ENCODE results near the gene ATOH8. TPM values are rescaled to one million over a fixed set of nuclear protein-coding genes. Genes with fewer than 3 reads are reported as not detected.

Gene ATOH8
- total and polyA plus RNA-seq, 8 donors: 1.7 to 13.9 (median 3.5) TPM

DNA sequence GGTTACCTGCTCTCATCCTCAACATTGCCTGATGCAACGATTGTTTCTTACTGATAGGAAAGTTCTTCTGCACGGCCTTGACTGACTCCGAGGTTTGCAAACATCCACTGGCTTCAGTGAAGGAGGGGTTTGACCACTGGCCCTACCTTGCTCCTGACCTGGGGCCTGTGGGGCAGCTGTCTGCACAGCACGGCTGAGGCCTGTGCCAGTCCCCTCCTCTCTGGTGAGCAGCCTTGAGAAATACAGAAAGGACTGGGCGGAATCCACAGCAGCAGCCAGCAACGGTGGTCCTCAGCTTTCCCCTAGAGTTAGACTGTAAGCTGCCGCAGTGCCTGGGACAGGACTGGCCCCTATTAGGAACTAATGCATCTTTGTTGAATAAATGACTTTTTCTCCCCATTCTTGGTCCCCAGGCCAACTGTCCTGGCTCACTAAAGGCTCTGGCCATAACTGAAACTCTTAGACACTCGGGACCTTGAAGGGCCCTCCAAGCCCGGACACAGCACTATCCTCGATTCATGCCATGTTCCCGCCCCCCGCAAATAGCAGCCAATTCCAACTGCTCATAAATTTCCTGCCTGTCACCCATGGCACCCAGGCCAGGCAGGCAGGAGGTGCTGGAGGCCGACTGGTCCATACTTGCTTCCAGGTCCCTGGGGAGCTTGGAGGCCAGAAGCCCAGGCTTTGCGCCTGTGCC is 26.7 kb downstream of the ATOH8 start:
- intact Hi-C loops (cut with DNase I): no loop called here
- no peak overlapping the region for H3K27ac ChIP-seq
- ATAC-seq: peak in 1 of 4 donors; percentile 29

DNA sequence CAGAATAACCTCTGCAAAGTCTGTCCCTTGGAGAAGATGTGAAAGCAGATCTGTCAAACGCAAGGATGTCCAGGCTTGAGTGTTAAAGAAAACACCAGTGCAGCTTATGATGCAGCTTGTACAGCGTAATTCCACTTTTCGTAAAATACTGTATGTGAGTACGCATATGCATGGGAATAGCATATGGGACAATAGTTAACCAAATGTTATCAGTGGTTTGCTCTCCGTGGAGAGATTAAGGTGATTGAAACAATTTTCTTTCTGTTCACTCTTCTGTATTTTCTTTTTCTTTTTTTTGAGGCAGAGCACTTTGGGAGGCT is 27.2 kb downstream of the ATOH8 start:
- Histone ChIP-seq H3K9me3 (no peaks in the 10 kb centered on the region), H3K27ac (no peak overlapping the region), H3K36me3 (no peaks in the 10 kb centered on the region), H3K4me1 (peaks cover 0 to 12% (median 0%) of the 10 kb centered on the region in 3 donors), H3K27me3 (no peaks in the 10 kb centered on the region), H3K4me3 (no peak overlapping the region)
- DNase-seq (no peak), ATAC-seq (no peak), FAIRE-seq (no peak)
- TF ChIP-seq CTCF (IDR thresholded peaks at IDR 0.05): no peak
- intact Hi-C loops (cut with DNase I): no loop called here
- 76 to 82% methylated on average over 5 of the region's 5 CpGs for WGBS, 2 donors

More for the DNA sequence above, 26.7 kb downstream of the ATOH8 start:
- no peak for TF ChIP-seq CTCF (IDR thresholded peaks at IDR 0.05)
- Histone ChIP-seq H3K4me1 (peaks cover 0 to 12% (median 0%) of the 10 kb centered on the region in 3 donors), H3K4me3 (no peak overlapping the region), H3K27me3 (no peaks in the 10 kb centered on the region), H3K36me3 (no peaks in the 10 kb centered on the region), H3K9me3 (no peaks in the 10 kb centered on the region)
- DNase-seq: peak in 2 of 6 donors; percentile 38 to 40
- FAIRE-seq: no peak
- WGBS, 2 donors: 64 to 68% methylated on average over 14 of the region's 14 CpGs

- peaks cover 0 to 12% (median 0%) of the 10 kb centered on the region in 3 donors for H3K4me1 ChIP-seq
- DNase-seq: peak in 2 of 6 donors; percentile 20 to 27
- FAIRE-seq: no peak
- no peaks in the 10 kb centered on the region for H3K36me3 ChIP-seq
- intact Hi-C loops (cut with DNase I): no loop called here
- TF ChIP-seq CTCF (IDR thresholded peaks at IDR 0.05): no peak
- no peaks in the 10 kb centered on the region for H3K9me3 ChIP-seq
- 91 to 94% methylated on average over 7 of the region's 7 CpGs for WGBS, 2 donors
- ATAC-seq: no peak
- no peaks in the 10 kb centered on the region for H3K27me3 ChIP-seq
- no peak overlapping the region for H3K27ac ChIP-seq
- no peak overlapping the region for H3K4me3 ChIP-seq
Observed at GRCh38 chr2:85783796-85784195, 30.0 kb downstream of the ATOH8 start.

DNA sequence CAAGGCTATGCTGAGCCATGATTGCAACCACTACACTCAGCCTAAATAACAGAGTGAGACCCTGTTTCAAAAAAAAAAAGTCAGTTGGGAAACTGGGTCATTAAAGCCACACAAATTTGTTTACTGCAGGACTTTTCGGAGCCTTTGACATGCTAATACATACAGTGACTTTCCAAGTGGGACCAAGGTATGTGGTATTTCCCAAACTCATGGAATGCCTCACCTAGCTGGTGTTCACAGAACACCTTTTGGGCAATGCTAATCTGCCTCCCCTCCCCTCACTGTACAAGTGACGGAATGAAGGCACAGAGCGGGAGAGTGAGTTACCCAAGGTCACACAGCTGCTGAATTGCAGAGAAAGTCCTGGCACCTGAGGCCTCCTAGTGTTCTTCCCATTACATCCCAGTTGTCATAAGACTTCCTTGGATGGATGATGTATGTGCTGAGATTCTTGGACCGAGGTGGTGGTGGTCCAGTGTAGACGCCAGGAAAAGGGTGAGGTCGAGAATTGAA is 30.7 kb downstream of the ATOH8 start:
- DNase-seq (peak in 1 of 6 donors; percentile 11), FAIRE-seq (no peak), ATAC-seq (no peak)
- H3K4me3 ChIP-seq: no peak overlapping the region
- no peaks in the 10 kb centered on the region for H3K27me3 ChIP-seq
- TF ChIP-seq CTCF (IDR thresholded peaks at IDR 0.05): no peak
- intact Hi-C loops (cut with DNase I): no loop called here
- no peaks in the 10 kb centered on the region for H3K36me3 ChIP-seq
- WGBS, 2 donors: 86 to 89% methylated on average over 6 of the region's 6 CpGs
- no peak overlapping the region for H3K27ac ChIP-seq
- no peaks in the 10 kb centered on the region for H3K9me3 ChIP-seq
- H3K4me1 ChIP-seq: peaks cover 0 to 9% (median 0%) of the 10 kb centered on the region in 3 donors

Data from pancreas (tissue), 10 donors.